HG02588 (cell line): ENCODE data around the gene RAF1.
"Not testable (repeated sequence)": the region's sequence is repeated elsewhere in the genome, so short reads cannot be mapped to it uniquely, and the experiment has no call there.

Source experiments
- ATAC-seq: cut with Tn5 transposase; IDR thresholded peaks from one replicate; pipeline ENCODE4 v1.9.1; 2021; ENCODE audit warnings: mild to moderate bottlenecking, moderate library complexity; ENCODE audit not compliant: unreplicated experiment

The RAF1 gene

DNA sequence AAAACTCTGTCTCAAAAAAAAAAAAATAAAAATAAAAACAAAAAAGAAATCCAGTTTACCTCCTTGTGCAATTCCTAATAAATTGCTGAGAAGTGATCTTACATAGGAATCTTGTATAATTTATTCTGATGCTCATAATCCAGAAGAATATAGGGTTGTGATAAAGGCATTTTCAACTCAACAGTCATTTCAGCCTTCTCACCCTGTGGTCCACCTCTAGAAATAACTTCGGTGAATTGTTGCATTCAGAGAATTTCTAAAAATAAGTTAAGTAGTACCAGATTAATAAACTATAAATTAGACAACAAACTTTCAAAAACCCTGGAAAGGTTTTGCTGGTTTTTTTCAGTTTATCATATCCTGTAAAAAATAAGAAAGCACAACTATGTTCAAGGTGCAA is 20.2 kb downstream of the RAF1 start:
- no peak for ATAC-seq

GRCh38 chr3:12643010-12643380 is 20.9 kb downstream of the RAF1 start:
- ATAC-seq = no peak

DNA sequence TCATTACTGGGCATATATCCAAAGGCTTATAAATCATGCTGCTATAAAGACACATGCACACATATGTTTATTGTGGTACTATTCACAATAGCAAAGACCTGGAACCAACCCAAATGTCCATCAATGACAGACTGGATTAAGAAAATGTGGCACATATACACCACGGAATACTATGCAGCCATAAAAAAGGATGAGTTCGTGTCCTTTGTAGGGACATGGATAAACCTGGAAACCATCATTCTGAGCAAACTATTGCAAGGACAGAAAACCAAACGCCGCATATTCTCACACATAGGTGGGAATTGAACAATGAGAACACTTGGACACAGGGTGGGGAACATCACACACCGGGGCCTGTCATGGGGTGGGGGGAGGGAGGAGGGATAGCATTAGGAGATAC is 23.1 kb downstream of the RAF1 start:
- ATAC-seq = not testable (repeated sequence)

GRCh38 chr3:12638105-12638504 is 25.8 kb downstream of the RAF1 start:
- no peak for ATAC-seq

DNA sequence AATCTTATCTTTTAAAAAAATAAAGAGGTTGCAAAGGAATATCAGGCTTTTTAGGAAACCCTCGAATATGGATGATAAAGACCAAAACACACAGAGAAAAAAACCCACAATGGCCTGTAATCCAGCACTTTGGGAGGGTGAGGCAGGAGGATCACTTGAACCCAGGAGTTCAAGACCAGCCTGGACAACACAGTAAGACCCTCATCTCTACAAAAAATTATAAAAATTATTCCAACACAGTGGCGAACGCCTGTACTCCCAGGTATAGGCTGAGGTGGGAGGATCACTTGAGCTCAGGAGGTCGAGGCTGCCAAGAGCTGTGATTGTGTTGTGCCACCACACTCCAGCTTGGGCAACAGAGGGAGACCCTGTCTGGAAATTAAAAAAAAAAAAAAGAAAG is 30.8 kb downstream of the RAF1 start:
- ATAC-seq = no peak

- no peak for ATAC-seq
Measured at GRCh38 chr3:12632523-12632922, 31.4 kb downstream of the RAF1 start.

DNA sequence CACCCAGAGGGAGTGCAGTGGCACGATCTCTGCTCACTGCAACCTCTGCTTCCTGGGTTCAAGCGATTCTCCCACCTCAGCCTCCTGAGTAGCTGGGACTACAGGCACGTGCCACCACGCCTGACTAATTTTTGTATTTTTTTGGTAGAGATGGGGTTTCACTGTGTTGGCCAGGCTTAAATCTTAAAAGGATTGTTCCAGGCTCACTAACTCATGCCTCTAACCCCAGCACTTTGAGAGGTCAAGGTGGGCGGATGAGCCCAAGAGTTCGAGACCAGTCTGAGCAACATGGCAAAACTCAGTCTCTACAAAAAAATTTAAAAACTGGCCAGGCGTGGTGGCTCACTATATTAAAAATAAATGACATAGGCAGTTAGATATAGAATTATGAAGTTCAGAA is 33.1 kb downstream of the RAF1 start:
- ATAC-seq = not testable (repeated sequence)

- no peak for ATAC-seq
Measured at GRCh38 chr3:12630292-12630691, 33.6 kb downstream of the RAF1 start.

GRCh38 chr3:12629560-12629959 is 34.4 kb downstream of the RAF1 start:
- no peak for ATAC-seq

- no peak for ATAC-seq
Measured at GRCh38 chr3:12628813-12629212, 35.1 kb downstream of the RAF1 start.

- no peak for ATAC-seq
Measured at GRCh38 chr3:12627370-12627769, 36.5 kb downstream of the RAF1 start.

DNA sequence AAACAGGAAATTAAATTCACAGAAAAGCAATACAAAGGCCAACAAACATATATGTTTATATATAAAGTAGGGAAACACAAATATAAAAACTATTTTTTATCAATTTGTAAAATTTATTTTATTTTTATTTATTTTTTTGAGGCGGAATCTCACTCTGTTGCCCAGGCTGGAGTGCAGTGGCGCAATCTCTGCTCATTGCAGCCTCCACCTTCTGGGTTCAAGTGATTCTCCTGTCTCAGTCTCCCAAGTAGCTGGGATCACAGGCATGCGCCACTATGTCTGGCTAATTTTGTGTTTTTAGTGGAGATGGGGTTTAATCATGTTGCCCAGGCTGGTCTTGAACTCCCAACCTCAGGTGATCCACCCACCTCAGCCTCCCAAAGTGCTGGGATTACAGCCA is 39.0 kb downstream of the RAF1 start:
- not testable (repeated sequence) for ATAC-seq

DNA sequence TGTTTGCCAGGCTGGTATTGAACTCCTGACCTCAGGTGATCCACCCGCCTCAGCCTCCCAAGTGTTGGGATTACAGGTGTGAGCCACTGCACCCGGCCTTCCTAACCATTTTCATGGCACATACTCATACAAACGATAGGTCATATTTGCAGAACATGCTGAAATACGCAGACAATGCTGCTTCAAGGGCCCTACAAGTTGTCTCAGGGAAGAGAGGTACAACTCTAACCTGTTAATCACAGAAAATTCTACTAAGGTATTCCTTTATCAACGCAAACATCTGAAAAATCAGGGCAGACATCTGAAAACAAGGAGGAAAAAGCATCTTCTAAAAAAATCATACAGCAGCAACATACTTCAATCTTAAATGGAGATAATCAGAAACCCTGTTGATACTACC is 39.9 kb downstream of the RAF1 start:
- ATAC-seq = no peak

GRCh38 chr3:12622335-12622734 is 41.6 kb downstream of the RAF1 start:
- no peak for ATAC-seq

DNA sequence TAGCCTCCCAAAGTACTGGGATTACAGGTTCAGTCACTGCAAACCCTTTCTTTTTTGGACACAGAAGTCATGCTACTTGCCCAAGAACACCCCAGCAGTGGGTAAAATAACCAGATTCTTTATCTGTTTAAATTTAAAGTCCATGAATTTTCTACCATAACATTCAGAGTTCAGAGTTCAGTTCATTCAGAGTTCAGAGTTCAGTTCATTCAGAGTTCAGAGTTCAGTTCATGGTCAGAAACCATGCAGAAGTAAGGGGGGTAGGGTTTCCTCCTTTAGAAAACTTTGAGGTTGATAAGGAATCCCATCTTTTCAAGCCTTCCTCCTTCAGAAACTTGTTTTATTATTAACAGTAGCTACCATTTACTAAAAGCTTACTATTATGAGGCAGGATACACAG is 43.2 kb downstream of the RAF1 start:
- ATAC-seq = no peak

- no peak for ATAC-seq
Measured at GRCh38 chr3:12620305-12620704, 43.6 kb downstream of the RAF1 start.

- no peak for ATAC-seq
Measured at GRCh38 chr3:12618426-12618825, 45.5 kb downstream of the RAF1 start.

DNA sequence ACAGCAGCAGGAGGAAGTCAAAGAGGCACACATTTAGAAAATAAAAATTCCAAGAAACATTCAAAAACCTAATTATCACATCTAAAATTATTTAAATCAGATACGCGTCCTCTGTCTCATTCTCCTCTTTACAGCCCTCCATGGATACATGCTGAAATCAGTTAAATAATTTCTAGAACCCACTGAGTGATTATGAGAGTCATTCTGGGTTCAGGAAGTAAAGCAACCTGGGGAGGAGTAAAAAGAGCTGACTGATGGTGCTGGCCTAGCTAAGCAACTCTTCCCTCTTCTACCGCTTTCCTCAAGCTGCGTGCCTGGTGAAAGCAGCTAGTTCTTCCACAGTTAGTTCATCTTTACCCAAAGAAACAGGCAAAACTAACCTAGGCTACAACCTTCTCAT is 48.7 kb downstream of the RAF1 start:
- no peak for ATAC-seq

- ATAC-seq = no peak
Measured at GRCh38 chr3:12613250-12613649, 50.7 kb downstream of the RAF1 start.

GRCh38 chr3:12612514-12613226 is 51.2 kb downstream of the RAF1 start:
- ATAC-seq = no peak

DNA sequence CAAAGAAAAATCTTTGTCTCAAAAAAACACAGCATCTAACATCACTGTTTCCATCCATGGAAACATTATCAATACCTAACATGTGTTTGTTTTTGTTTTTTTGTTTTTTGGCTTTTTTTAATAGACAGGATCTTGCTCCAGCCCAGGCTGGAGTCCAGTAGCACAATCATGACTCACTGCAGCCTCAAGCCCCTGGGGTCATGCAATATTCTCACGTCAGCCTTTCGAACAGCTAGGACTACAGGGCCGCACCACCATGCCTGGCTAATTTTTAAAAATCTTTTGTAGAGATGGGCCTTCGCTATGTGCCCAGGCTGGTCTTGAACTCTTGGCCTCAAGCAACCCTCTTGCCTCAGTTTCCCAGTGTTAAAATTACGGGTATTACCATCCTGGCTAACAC is 52.8 kb downstream of the RAF1 start:
- no peak for ATAC-seq

DNA sequence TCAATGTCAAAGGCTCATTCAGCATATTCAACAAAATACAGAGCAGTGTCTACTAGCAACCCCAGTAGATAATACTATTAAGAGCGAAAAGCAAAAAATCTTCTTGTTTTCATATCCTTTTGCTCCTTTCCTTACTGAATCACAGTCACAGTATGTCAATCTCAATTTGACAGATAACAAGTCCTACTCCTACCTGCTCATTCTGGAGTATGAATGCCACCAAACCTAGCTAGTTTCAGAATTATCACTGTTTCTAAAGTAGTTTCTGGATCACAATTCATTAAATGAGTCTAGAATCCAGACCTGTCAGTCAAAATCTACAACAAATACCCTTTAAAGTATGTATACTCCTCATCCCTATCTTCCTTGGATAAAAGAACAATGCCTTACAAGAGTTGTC is 55.5 kb downstream of the RAF1 start:
- ATAC-seq = no peak

GRCh38 chr3:12603969-12604368 is 59.9 kb downstream of the RAF1 start:
- no peak for ATAC-seq
